ENCODE results near the gene EIF6.
"Not testable (repeated sequence)": the region's sequence is repeated elsewhere in the genome, so short reads cannot be mapped to it uniquely, and the experiment has no call there.

GRCh38 chr20:35262321-35262720 lies 22.3 kb downstream of the EIF6 start:
- TF ChIP-seq POLR2A, CTCF (IDR thresholded peaks at IDR 0.05): not testable (repeated sequence)

Measured in esophagus squamous epithelium (tissue), 4 donors.